OCI-LY1 (cell line): Measurements from ENCODE around the gene ADCY9.

Experiments used
- CTCF ChIP-seq: fragments of 200-600 bp; sonication (generic), shearing (Covaris generic); IDR thresholded peaks from 2 replicates; pipeline ENCODE4 v1.5.1; 2017; ENCODE audit warnings: mild to moderate bottlenecking, antibody characterized with exemption, low read length, moderate library complexity, mixed read lengths
- EZH2 ChIP-seq: fragments of 200-600 bp; sonication (generic), shearing (Covaris generic); IDR thresholded peaks from 2 replicates; pipeline ENCODE4 v1.8.0; 2017; ENCODE audit warnings: borderline replicate concordance, mixed run types, mild to moderate bottlenecking, antibody characterized with exemption, low read length, moderate library complexity, mixed read lengths

GRCh38 chr16:3971261-3971660 is 145.0 kb downstream of the ADCY9 start:
- TF ChIP-seq CTCF (no peak), EZH2 (no peak)
